ENCODE data around the gene KNOP1.

DNA sequence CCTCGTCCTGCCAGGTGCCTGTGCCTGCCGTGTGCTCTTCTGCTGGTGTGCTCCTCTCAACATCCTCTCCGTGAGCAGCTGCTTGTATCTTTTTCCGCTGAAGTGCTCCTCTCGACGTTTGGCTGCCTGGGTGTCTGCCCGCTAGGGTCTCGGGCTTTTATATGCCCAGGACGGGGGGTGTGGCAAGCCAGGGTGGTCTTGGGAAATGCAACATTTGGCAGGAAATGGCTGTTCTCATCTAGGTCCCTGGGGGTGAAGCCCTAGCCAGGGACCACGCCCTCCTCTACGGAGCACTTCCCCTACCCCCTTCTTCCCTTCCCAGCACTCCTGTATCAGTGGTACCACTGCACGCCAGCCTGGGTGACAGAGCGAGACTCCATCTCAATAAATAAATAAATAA lies 49.5 kb upstream of the KNOP1 start:
- TF ChIP-seq, protein P1, sequence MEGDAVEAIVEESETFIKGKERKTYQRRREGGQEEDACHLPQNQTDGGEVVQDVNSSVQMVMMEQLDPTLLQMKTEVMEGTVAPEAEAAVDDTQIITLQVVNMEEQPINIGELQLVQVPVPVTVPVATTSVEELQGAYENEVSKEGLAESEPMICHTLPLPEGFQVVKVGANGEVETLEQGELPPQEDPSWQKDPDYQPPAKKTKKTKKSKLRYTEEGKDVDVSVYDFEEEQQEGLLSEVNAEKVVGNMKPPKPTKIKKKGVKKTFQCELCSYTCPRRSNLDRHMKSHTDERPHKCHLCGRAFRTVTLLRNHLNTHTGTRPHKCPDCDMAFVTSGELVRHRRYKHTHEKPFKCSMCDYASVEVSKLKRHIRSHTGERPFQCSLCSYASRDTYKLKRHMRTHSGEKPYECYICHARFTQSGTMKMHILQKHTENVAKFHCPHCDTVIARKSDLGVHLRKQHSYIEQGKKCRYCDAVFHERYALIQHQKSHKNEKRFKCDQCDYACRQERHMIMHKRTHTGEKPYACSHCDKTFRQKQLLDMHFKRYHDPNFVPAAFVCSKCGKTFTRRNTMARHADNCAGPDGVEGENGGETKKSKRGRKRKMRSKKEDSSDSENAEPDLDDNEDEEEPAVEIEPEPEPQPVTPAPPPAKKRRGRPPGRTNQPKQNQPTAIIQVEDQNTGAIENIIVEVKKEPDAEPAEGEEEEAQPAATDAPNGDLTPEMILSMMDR (conservative IDR thresholded peaks at IDR 0.05; ENCODE audit: low read depth, low read length), result no peak
- TF ChIP-seq EZH2 (IDR thresholded peaks at IDR 0.05; ENCODE audit: low read length, unreplicated experiment), result no peak
- TF ChIP-seq EZH2phosphoT487 (IDR thresholded peaks at IDR 0.05; ENCODE audit: borderline replicate concordance, low read length), result no peak

Data from PC-3 (cell line).